ENCODE measurements around the gene DPP6. TPM values are rescaled to one million over a fixed set of nuclear protein-coding genes. Genes with fewer than 3 reads are reported as not detected.

The DPP6 gene
- total RNA-seq, 1 experiment from 2014 or later: not detected

GRCh38 chr7:154699417-154699816, 647.2 kb downstream of the DPP6 start:
- no peak for DNase-seq (ENCODE audit: low spot score)

- DNase-seq (ENCODE audit: low spot score): no peak
Measured at GRCh38 chr7:154709840-154710520, 657.8 kb downstream of the DPP6 start.

DNA sequence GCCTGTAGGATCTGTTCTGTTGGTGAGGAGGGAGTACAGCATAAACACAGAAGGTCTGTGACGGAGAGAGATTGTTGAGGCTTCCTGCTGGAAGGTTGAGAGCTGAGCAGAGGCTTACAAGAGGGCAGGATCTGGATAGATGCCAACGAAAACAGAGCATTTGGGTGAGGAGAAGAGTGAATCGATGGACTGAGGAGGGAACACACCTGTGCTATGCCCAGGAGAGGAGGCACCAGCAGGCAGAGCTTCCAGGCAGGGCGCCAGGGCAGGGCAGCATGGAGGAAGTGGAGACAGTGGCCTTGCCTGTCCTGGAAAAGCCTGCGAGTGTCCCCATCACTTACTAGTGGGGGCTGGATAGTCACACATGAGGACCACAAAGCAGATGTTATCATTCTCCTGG, 667.8 kb downstream of the DPP6 start:
- no peak for DNase-seq (ENCODE audit: low spot score)

GRCh38 chr7:154721086-154721485, 668.9 kb downstream of the DPP6 start:
- DNase-seq (ENCODE audit: low spot score): no peak

DNA sequence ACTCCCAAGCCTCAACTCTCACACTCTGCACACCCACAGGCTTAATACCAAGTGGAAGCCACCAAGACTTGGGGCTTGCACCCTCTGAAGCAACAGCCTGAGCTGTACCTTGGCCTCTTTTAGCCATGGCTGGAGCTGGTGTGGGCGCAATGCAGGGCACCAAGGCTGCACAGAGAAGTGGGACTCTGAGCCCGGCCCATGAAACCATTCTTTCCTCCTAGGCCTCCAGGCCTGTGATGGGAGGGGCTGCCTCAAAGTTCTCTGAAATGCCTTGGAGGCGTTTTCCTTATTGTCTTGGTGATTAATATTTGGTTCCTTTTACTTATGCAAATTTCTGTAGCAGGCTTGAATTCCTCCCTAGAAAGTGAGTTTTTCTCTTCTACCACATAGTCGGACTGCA, 674.2 kb downstream of the DPP6 start:
- DNase-seq (ENCODE audit: low spot score): no peak

GRCh38 chr7:154729056-154729455, 676.9 kb downstream of the DPP6 start:
- DNase-seq (ENCODE audit: low spot score): no peak

GRCh38 chr7:154735766-154736165, 683.6 kb downstream of the DPP6 start:
- no peak for DNase-seq (ENCODE audit: low spot score)

DNA sequence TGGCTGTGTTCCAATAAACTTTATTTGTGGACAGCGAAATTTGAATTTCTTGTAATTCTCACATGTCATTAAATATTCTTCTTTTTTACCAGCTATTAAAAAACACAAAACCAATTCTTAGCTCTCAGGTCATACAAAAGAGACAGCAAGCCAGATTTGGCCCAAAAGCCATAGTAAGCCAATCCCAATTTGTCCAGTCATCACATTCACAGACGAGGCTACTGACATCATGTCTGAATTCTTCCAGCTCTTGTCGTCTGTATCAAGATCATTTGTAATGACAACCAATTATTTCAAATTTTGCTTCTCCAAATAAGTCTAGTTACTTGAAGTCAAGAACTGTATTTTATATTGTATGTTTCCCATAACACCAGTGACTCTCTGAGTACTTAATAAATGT, 684.2 kb downstream of the DPP6 start:
- DNase-seq (ENCODE audit: low spot score): no peak

DNA sequence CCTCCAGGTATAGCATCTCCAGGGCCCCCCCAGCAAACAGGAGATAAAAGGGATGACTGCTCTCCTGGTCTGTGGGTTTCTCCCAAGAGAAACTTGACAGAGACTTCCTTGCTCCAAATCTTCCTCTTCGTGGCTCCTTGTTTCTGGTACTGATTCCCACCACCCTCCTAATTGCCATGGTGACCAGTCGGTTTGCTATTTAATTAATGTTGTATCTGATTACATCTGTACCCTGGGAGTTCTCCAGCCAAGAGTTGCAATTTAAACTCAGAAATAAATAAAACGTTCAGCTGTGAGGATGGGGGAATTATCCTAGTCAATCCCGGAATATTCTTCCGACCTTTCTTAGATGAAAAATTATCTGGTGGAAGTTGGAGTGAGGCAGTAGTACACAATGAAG, 686.0 kb downstream of the DPP6 start:
- DNase-seq (ENCODE audit: low spot score): no peak

DNA sequence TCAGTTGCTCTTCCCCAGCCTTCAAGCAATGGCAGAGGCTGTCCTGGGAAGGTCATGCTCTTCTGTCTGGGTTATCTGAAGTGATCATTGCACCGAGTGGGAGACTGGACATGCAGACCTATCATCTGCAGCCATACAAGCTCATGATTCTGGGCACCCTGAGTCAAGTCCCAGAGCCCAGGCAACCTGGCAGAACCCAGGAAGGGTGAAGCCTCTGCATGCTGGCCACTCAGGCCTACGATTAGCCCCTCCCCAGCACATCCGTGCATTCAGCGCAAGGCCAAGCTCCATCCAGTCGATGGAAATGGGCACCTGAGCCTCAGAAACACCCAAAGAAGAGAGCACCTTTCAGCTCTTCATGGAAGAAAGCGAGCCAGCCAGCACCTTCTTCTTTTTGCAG, 688.9 kb downstream of the DPP6 start:
- DNase-seq (ENCODE audit: low spot score): no peak

- DNase-seq (ENCODE audit: low spot score): no peak
Measured at GRCh38 chr7:154743206-154743605, 691.0 kb downstream of the DPP6 start.

GRCh38 chr7:154744256-154744860, 692.2 kb downstream of the DPP6 start:
- DNase-seq (ENCODE audit: low spot score): no peak

GRCh38 chr7:154744861-154745258, 692.7 kb downstream of the DPP6 start:
- DNase-seq (ENCODE audit: low spot score): no peak

DNA sequence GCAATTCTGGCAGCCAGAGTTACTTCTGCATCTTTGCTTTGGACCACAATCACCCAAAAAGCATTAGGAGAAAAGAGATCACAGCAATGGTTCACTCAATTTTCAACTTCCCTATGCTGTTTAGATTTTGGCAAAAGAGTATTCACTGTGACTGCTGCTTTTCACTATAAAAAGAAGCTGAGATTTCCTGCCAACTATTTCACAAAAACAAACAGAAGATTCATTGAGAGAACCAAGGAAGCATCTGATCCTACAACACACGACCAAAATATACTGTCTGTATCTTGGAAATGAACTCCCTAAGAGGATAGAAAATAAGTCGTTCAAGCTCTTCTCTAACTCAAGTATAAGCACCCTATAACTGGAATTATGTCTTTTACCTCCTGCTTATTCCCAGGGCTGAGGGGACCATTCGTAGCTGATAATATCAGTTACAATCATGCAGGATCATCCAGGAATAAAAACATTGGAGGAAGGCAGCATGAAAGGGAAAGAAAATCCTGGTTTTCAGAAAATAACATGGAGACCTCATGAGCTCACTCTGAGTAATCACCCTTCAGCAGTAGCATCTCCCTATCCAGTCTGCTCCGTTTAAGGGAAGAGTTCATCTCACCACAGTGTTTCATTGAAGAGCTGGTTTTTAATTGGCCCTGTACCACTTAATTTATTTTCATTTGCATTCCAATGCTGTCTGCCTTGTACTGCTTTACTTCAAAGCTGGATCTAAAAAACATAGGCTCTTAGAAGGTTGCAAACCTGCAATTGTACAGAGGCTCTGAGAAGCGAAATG, 694.6 kb downstream of the DPP6 start:
- DNase-seq (ENCODE audit: low spot score): no peak

- no peak for DNase-seq (ENCODE audit: low spot score)
Measured at GRCh38 chr7:154748089-154748786, 696.0 kb downstream of the DPP6 start.

GRCh38 chr7:154750353-154750801, 698.2 kb downstream of the DPP6 start:
- DNase-seq (ENCODE audit: low spot score): no peak

DNA sequence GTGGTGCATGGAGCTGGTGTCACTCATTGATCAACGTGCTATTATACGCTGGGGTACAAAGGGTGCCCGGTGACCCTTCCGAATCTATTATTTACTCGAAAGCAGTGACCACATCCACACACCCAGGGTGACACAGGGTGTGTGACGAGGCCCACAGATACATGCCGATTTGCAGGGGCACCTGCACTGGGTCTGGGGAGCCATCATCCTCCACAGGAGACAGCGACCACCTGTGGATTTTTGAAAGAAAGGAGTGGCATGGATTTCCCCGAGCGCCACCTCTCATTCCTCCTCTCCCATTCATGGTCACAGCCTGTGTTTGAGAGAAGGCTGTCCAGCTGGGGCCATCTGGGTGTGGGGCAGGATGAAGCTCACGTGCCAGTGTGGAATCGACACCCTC, 701.0 kb downstream of the DPP6 start:
- DNase-seq (ENCODE audit: low spot score): no peak

DNA sequence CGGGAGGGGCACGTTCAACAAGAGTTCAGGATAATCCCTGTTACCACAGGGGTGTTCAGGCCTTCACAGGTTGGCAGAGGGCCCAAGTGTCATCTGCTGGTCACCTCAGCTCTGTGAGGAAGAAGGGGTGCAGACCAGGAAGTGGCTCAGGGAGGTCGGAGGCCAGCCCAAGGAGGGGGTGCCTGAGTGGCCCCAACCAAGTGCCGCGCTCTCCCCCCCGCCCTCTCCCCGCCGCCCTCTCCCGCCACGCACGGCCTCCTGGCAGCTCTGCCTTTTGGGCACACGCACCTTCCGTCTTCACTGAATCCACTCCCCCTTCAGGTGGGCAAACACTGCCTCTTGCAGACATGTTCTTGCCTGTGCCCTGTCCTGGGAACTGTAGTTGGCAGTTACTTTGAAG, 705.6 kb downstream of the DPP6 start:
- DNase-seq (ENCODE audit: low spot score): no peak

GRCh38 chr7:154759989-154760388, 707.8 kb downstream of the DPP6 start:
- DNase-seq (ENCODE audit: low spot score): no peak

- DNase-seq (ENCODE audit: low spot score): no peak
Measured at GRCh38 chr7:154765118-154765517, 712.9 kb downstream of the DPP6 start.

DNA sequence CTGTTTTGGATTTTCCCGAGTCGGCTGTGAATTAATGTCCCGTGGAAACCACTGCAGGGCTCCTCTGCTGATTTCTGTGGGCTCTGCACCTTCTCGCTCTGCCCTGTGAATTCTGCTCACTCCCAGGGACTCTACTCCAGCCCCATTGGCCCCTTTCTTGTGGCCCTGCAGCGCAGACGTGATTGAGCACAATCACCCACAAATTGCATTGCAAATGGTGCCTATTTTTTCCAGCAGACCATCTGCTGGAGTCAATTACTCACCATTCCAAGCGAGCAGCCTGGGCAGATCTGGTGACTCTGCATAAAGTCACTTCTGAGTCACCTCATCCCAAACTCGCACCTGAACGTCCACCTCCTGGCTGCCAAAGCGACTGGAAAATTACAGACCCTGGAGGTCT, 714.9 kb downstream of the DPP6 start:
- peak; percentile 46 for DNase-seq (ENCODE audit: low spot score)

GRCh38 chr7:154767821-154768415, 715.7 kb downstream of the DPP6 start:
- DNase-seq (ENCODE audit: low spot score): no peak
